Neutrophil (primary cell): ENCODE measurements around the gene XYLT1.

Experiments used
- H3K27ac ChIP-seq: fragments of 200-600 bp; sonication (generic); 2 replicates; pipeline ENCODE4 v1.5.1; 2016; ENCODE audit warnings: mild to moderate bottlenecking, moderate library complexity
- H3K27me3 ChIP-seq: fragments of 200-600 bp; sonication (generic); 2 replicates; pipeline ENCODE4 v1.6.0; 2016; ENCODE audit warnings: mild to moderate bottlenecking
- H3K36me3 ChIP-seq: fragments of 200-600 bp; sonication (generic); 2 replicates; pipeline ENCODE4 v1.5.1; 2017
- H3K4me1 ChIP-seq, 2 experiments: fragments of 200-600 bp in 1 of 2; sonication (generic) in 1 of 2; 1 replicate in 1 of 2; 2 replicates in 1 of 2; pipeline versions ENCODE4 v1.5.1 to v1.6.1; 2013 to 2016; ENCODE audit warnings: low read depth in 1 of 2, low read length in 1 of 2, mild to moderate bottlenecking in 1 of 2, moderate library complexity in 1 of 2; ENCODE audit not compliant: control insufficient read depth in 1 of 2, insufficient read depth in 1 of 2
- H3K4me3 ChIP-seq, 2 experiments: fragments of 200-600 bp in 1 of 2; sonication (generic) in 1 of 2; 1 replicate in 1 of 2; 2 replicates in 1 of 2; pipeline ENCODE4 v1.5.1; 2013 to 2016; ENCODE audit warnings: low read depth in 1 of 2, low read length in 1 of 2, mild to moderate bottlenecking in 1 of 2, moderate library complexity in 1 of 2
- H3K9me3 ChIP-seq: fragments of 200-600 bp; sonication (generic); 2 replicates; pipeline ENCODE4 v1.5.1; 2016
- TF ChIP-seq, protein P1 (sequence below): fragments of 200-600 bp; sonication (generic); IDR thresholded peaks from 2 replicates; pipeline ENCODE4 v1.5.1; 2016; ENCODE audit warnings: antibody characterized with exemption

Gene XYLT1

DNA sequence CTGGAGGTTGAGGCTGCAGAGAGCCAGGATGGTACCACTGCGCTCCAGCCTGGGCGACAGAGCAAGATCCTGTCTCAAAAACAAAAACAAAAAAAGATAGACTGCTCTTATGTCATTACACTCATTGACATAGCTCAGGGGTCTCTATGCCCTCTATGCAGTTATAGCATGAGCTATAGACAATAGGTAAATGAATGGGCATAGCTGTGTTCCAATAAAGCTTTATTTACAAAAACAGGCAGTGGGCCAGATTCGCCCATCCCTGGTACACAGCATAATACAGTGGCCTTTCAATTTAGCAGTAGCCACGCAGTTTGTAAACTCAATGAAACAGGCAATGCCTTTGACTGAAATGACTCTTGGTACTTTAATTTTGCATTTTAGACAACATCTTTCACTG, 51.5 kb downstream of the XYLT1 start:
- Histone ChIP-seq H3K27me3 (no peaks in the 10 kb centered on the region), H3K4me3 (no peak overlapping the region), H3K27ac (no peak overlapping the region), H3K36me3 (no peaks in the 10 kb centered on the region), H3K9me3 (no peaks in the 10 kb centered on the region), H3K4me1 (peaks cover 15 to 16% of the 10 kb centered on the region in 2 experiments)
- TF ChIP-seq, protein P1, sequence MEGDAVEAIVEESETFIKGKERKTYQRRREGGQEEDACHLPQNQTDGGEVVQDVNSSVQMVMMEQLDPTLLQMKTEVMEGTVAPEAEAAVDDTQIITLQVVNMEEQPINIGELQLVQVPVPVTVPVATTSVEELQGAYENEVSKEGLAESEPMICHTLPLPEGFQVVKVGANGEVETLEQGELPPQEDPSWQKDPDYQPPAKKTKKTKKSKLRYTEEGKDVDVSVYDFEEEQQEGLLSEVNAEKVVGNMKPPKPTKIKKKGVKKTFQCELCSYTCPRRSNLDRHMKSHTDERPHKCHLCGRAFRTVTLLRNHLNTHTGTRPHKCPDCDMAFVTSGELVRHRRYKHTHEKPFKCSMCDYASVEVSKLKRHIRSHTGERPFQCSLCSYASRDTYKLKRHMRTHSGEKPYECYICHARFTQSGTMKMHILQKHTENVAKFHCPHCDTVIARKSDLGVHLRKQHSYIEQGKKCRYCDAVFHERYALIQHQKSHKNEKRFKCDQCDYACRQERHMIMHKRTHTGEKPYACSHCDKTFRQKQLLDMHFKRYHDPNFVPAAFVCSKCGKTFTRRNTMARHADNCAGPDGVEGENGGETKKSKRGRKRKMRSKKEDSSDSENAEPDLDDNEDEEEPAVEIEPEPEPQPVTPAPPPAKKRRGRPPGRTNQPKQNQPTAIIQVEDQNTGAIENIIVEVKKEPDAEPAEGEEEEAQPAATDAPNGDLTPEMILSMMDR = no peak

DNA sequence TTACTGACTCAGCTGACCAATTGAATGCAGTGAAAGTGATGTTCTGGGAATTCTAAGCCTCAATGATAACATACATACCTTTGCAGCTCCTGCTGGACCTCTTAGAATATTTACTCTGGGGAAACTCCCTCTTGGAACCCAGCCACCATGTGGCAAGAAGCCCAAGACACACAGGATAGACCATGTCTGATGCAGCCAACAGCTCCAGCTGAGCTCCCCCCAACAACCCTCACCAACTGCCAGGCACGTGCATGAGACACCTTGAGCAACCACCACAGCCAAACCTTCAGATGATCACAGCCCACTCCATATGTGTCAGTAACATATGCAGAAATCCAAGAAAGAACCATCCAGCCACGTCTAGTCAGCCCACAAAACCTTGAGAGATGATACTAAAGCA, 53.0 kb downstream of the XYLT1 start:
- TF ChIP-seq, protein P1 = no peak
- Histone ChIP-seq H3K27ac (peak overlapping the region; percentile 75), H3K4me1 (peaks cover 15 to 16% of the 10 kb centered on the region in 2 experiments)

DNA sequence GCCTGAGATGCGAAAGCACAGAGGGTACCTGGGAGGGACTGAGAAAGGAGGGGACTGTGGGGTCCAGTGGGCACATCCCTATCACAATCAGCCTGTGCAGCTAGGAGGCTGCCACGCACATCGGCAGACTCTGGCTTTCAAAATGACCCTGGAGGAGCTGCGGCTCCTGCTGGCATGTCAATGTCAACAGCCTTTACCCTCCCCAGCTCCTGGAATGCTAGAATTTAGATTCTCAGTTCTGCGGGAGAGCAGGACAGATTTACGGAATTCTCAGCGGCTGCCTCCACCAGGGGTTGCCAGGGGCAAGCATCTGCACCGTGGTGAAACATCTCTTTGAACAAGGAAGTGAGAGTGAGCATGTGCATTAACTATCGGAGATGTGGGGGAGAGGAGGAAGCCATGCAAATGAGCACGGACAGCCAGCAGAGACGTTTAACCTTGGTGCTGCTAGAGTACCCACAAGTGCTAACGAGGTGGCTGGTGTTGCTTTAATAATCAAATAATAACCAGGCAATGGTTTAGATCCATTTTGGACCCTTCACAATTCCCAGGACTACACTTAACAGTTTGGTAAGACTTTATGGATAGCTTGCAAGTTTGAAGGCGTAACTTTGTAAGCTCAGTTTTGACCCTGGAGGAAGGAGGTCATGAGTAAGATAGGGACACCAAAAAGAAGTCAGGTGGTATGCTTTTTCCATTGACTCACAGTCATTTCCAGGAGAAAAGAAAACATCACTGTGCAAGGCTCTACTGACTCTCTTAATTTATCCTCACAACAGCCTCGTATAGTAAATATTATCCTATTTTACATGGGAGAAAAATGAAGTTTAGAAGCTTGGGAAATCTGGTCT, 54.1 kb downstream of the XYLT1 start:
- Histone ChIP-seq H3K9me3 (no peaks in the 10 kb centered on the region), H3K36me3 (no peaks in the 10 kb centered on the region), H3K27me3 (no peaks in the 10 kb centered on the region), H3K4me1 (peaks cover 15 to 16% of the 10 kb centered on the region in 2 experiments), H3K27ac (peak overlapping the region; percentile 75), H3K4me3 (peak overlapping the region; percentile 37 to 48)
- TF ChIP-seq, protein P1 = peak; percentile 55

More for the DNA sequence above, 53.0 kb downstream of the XYLT1 start:
- no peak overlapping the region for H3K4me3 ChIP-seq
- no peaks in the 10 kb centered on the region for H3K9me3 ChIP-seq
- no peaks in the 10 kb centered on the region for H3K36me3 ChIP-seq
- H3K27me3 ChIP-seq = no peaks in the 10 kb centered on the region

DNA sequence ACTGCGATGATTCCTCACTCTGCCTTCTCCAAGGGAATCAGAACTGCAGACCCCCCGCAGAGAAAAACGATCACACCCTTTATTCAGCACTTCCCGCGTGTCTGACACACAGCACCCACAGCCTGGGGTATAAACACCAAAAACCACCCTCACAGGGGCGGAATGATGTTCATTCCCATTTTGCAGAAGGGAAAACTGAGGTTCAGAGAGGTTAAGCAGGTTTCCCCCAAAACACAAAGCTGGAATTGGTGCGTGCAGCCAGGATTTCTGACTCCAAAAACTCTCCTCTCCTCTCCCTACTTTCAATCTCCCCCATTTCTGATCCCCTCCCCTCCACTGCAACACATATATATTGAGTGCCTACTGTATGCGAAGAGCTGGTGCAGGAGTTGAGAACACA, 55.8 kb downstream of the XYLT1 start:
- no peak overlapping the region for H3K27ac ChIP-seq
- H3K9me3 ChIP-seq = no peaks in the 10 kb centered on the region
- no peaks in the 10 kb centered on the region for H3K36me3 ChIP-seq
- peaks cover 15 to 16% of the 10 kb centered on the region in 2 experiments for H3K4me1 ChIP-seq
- TF ChIP-seq, protein P1 = no peak
- no peak overlapping the region for H3K4me3 ChIP-seq
- H3K27me3 ChIP-seq = no peaks in the 10 kb centered on the region

DNA sequence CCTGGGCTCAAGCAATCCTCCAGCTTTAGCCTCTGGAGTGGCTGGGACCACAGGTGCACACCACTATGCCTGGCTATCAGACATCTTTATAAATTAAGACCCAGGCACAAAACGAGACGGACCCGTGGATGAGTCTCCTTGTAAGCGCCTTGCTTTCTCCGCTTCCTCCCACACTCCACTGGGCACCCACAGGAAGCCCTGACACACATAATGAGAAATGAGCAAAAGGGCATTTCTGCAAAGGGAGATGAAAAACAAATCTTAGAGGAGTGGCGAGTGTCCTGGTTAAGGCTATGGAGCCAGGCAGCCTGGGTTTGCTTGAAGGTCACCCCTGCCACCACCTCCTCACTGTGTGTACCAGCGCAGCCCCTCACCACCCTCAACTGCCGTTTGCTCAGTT, 56.3 kb downstream of the XYLT1 start:
- Histone ChIP-seq H3K4me3 (no peak overlapping the region), H3K4me1 (peaks cover 15 to 16% of the 10 kb centered on the region in 2 experiments), H3K27me3 (no peaks in the 10 kb centered on the region), H3K9me3 (no peaks in the 10 kb centered on the region), H3K27ac (no peak overlapping the region), H3K36me3 (no peaks in the 10 kb centered on the region)
- TF ChIP-seq, protein P1 = no peak
